Astrocyte (in vitro differentiated cells and primary cell): ENCODE data around the gene FZD7.

ENCODE experiments used
- EZH2 ChIP-seq: IDR thresholded peaks from 2 replicates; pipeline ENCODE4 v1.6.1; 2012; ENCODE audit warnings: mild to moderate bottlenecking, low read length, inconsistent platforms; ENCODE audit not compliant: insufficient read depth
- TF ChIP-seq, protein P1 (sequence below): IDR thresholded peaks from 2 replicates; pipeline ENCODE4 v1.5.1; 2011; ENCODE audit warnings: low read depth, mild to moderate bottlenecking, inconsistent platforms, low read length, moderate library complexity; ENCODE audit not compliant: insufficient read depth

- TF ChIP-seq, protein P1, sequence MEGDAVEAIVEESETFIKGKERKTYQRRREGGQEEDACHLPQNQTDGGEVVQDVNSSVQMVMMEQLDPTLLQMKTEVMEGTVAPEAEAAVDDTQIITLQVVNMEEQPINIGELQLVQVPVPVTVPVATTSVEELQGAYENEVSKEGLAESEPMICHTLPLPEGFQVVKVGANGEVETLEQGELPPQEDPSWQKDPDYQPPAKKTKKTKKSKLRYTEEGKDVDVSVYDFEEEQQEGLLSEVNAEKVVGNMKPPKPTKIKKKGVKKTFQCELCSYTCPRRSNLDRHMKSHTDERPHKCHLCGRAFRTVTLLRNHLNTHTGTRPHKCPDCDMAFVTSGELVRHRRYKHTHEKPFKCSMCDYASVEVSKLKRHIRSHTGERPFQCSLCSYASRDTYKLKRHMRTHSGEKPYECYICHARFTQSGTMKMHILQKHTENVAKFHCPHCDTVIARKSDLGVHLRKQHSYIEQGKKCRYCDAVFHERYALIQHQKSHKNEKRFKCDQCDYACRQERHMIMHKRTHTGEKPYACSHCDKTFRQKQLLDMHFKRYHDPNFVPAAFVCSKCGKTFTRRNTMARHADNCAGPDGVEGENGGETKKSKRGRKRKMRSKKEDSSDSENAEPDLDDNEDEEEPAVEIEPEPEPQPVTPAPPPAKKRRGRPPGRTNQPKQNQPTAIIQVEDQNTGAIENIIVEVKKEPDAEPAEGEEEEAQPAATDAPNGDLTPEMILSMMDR, result no peak
- TF ChIP-seq EZH2, result no peak
These were observed 37.6 kb upstream of the FZD7 start for GRCh38 chr2:201996006-201996405.
